ENCODE results near the gene MED12L.

Gene MED12L

DNA sequence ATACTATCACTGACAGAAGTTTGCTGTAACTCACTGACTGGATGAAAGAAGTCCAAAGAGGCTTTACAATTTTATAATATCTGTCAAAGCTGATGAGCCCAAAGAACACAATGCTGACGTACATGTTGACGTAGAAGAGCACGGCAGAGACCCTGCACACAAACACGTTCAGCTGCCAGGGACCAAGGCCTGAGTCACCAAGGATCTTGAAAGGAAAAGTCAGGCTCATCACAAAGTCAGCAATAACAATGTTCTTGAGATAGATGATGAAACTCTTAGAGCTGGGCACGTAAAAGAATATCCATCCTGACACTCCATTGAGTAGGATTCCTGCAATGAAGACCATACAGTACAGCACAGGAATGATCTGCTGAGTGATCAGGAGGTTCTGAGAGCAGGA lies 128.4 kb downstream of the MED12L start:
- H3K4me3 ChIP-seq (replicated peaks; ENCODE audit: low read depth, low read length): no peak overlapping the region
- peak; percentile 26 for DNase-seq (ENCODE audit: low read depth)
- TF ChIP-seq, protein P1, sequence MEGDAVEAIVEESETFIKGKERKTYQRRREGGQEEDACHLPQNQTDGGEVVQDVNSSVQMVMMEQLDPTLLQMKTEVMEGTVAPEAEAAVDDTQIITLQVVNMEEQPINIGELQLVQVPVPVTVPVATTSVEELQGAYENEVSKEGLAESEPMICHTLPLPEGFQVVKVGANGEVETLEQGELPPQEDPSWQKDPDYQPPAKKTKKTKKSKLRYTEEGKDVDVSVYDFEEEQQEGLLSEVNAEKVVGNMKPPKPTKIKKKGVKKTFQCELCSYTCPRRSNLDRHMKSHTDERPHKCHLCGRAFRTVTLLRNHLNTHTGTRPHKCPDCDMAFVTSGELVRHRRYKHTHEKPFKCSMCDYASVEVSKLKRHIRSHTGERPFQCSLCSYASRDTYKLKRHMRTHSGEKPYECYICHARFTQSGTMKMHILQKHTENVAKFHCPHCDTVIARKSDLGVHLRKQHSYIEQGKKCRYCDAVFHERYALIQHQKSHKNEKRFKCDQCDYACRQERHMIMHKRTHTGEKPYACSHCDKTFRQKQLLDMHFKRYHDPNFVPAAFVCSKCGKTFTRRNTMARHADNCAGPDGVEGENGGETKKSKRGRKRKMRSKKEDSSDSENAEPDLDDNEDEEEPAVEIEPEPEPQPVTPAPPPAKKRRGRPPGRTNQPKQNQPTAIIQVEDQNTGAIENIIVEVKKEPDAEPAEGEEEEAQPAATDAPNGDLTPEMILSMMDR (IDR thresholded peaks at IDR 0.05; ENCODE audit: low read length, missing control alignments): no peak

DNA sequence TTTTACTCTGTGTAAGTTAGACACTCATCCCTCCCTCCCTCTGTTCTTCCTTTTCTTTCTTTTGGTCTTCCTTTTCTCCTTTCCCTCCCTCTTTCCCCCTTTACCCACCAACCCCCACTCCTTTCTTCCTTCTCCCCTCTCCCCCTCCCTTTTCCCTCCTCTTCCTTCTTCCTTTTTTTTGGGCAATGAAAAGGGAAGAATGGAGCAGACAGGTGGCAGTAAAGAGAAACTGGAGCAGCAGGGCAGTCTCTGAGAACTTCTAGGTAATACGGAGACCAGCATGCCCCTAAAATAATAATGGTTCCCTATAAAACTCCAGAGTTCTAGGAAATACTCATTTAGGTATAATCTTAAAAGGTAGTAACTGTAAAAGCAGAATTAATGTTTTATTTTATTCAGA lies 129.0 kb downstream of the MED12L start:
- H3K4me3 ChIP-seq (replicated peaks; ENCODE audit: low read depth, low read length): no peak overlapping the region
- TF ChIP-seq, protein P1 (IDR thresholded peaks at IDR 0.05; ENCODE audit: low read length, missing control alignments): no peak
- no peak for DNase-seq (ENCODE audit: low read depth)

DNA sequence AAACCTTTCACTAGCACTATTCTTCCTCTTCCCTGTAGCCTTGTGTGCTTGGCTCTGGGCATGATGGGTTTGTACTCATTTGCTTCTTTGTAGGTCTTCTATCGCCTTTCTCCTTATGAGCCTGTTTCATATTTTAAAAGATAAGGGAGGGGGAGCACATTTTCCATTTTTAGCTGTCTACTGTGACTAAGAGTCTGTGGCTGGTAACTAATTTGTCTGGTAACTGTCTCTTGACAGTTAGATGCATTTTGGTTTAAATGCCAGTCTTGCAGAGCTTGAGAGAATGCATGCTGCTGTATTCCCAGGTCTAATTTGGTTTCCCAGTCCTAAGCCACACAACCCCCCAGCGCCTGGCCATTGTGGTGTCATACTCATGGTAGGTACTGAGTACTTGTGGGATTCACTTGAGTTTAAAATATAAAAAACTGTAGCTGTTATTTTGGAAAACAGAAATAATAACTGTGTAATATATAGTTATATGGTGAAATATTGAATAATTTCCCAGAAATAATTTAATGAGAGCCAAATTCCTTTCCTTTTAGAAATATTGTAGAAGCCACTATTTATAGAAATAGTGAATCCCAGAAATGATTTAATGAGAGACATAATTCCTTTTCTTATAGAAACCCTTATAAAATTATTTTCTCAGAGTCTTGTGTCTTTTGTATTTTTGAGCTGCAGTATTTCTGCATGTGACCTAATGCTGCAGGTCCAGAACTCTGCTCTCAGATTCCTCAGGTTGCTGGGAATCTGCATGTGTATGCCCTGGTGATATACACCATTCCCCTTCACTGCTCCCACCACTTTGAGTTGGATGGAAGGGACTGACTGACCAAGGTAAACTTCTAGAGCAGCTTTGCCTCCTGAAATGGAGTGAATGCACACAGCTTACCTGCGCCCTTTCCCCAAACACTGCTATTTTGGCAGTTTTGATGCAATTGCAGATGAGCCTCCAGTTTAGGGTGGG lies 131.5 kb downstream of the MED12L start:
- H3K4me3 ChIP-seq (replicated peaks; ENCODE audit: low read depth, low read length): no peak overlapping the region
- peak; percentile 42 for DNase-seq (ENCODE audit: low read depth)
- TF ChIP-seq, protein P1 (IDR thresholded peaks at IDR 0.05; ENCODE audit: low read length, missing control alignments): no peak

DNA sequence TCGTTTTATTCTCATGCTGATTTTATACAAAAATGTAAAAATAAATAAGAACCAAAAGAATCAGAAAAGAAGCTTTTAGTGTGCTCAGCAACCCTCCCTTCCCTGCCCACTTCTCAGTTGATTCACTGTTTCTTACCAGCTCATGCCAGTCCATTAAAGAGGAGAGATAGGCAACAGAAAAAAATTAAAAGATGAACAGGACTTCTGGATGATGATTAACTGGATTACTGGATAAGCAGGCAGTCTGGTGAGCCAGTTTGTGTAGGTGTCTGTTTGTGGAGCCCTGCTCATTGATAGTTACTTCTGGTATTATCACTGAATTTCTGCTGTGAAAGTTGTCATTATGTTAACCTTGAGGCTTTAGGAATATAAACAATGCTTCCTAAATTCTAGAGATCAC lies 132.7 kb downstream of the MED12L start:
- TF ChIP-seq, protein P1 (IDR thresholded peaks at IDR 0.05; ENCODE audit: low read length, missing control alignments): no peak
- DNase-seq (ENCODE audit: low read depth): no peak
- no peak overlapping the region for H3K4me3 ChIP-seq (replicated peaks; ENCODE audit: low read depth, low read length)

DNA sequence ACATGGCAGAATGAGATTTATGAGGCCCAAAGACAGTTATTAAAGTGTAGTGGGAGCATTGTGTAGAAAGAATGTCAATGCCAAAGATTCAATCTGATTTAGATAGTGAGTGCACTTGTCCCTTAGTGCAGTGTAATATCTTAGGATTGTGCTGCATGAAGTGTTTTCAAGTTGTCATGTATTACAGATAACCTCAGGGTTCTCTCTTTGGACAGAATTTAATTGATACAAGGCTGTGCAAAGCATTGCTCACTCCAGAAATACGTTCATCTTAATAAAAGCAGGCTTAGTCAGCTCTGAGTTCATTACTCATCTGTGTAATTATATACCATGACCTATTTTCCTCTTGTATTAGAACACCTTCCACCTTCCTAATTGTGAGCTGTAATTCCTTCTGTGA lies 133.6 kb downstream of the MED12L start:
- TF ChIP-seq, protein P1 (IDR thresholded peaks at IDR 0.05; ENCODE audit: low read length, missing control alignments): no peak
- DNase-seq (ENCODE audit: low read depth): peak; percentile 41
- no peak overlapping the region for H3K4me3 ChIP-seq (replicated peaks; ENCODE audit: low read depth, low read length)

DNA sequence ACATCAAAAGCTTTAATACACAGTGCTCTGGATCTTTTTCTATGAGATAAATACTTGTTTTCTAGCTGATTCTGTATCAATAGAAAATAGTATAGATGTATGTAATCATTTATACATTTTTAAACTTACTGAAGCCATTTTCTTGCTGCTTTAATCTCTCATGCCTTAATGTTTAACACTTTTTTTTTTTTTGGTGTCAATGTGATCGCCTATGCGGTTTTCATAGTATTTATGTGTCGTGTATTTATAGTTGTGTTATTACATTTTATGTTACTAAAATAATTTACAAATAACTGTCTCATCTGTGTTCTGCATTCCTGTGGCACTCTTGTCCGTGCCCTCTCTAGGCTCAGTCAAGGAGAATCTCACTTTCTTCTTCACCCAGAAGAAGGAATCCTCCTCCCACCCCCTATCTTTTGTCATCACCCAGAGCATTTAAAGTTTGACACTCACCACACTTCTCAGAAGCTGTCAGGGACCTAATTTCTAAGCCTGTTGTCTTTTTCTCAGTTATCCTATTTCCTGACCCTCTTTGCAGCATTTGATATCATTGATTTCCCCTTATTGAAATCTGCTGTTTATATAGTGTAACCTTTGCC lies 138.9 kb downstream of the MED12L start:
- TF ChIP-seq, protein P1 (IDR thresholded peaks at IDR 0.05; ENCODE audit: low read length, missing control alignments): no peak
- no peak for DNase-seq (ENCODE audit: low read depth)

More for the DNA sequence above, 138.9 kb downstream of the MED12L start:
- no peak overlapping the region for H3K4me3 ChIP-seq (replicated peaks; ENCODE audit: low read depth, low read length)

Data from fibroblast of pulmonary artery (primary cell).